ENCODE data around the gene CPLANE2.

DNA sequence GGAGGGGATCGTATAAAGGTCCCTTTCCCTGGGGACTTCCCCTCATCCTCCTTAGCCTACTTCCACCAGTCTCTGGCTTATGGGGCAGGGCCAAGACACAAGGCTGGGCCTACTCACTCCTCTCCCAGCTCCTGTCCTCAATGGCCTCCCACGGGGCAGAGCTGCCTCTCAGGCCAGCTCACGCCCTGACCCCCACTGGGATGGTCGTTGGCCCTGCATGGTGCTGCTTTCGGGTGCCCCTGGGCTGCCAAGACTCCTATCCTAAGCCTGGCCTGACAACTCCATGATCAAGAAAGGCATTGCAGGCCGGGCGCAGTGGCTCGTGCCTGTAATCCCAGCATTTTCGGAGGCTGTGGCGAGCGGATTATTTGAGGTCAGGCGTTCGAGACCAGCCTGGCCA, 6.2 kb downstream of the CPLANE2 start:
- TF ChIP-seq EP300 (conservative IDR thresholded peaks at IDR 0.05; ENCODE audit: poor library complexity, severe bottlenecking): no peak
- TF ChIP-seq, protein P1, sequence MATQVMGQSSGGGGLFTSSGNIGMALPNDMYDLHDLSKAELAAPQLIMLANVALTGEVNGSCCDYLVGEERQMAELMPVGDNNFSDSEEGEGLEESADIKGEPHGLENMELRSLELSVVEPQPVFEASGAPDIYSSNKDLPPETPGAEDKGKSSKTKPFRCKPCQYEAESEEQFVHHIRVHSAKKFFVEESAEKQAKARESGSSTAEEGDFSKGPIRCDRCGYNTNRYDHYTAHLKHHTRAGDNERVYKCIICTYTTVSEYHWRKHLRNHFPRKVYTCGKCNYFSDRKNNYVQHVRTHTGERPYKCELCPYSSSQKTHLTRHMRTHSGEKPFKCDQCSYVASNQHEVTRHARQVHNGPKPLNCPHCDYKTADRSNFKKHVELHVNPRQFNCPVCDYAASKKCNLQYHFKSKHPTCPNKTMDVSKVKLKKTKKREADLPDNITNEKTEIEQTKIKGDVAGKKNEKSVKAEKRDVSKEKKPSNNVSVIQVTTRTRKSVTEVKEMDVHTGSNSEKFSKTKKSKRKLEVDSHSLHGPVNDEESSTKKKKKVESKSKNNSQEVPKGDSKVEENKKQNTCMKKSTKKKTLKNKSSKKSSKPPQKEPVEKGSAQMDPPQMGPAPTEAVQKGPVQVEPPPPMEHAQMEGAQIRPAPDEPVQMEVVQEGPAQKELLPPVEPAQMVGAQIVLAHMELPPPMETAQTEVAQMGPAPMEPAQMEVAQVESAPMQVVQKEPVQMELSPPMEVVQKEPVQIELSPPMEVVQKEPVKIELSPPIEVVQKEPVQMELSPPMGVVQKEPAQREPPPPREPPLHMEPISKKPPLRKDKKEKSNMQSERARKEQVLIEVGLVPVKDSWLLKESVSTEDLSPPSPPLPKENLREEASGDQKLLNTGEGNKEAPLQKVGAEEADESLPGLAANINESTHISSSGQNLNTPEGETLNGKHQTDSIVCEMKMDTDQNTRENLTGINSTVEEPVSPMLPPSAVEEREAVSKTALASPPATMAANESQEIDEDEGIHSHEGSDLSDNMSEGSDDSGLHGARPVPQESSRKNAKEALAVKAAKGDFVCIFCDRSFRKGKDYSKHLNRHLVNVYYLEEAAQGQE (IDR thresholded peaks at IDR 0.05; ENCODE audit: borderline replicate concordance): no peak
- TF ChIP-seq TAF1 (IDR thresholded peaks at IDR 0.05; ENCODE audit: low read depth): no peak
- TF ChIP-seq, protein P2, sequence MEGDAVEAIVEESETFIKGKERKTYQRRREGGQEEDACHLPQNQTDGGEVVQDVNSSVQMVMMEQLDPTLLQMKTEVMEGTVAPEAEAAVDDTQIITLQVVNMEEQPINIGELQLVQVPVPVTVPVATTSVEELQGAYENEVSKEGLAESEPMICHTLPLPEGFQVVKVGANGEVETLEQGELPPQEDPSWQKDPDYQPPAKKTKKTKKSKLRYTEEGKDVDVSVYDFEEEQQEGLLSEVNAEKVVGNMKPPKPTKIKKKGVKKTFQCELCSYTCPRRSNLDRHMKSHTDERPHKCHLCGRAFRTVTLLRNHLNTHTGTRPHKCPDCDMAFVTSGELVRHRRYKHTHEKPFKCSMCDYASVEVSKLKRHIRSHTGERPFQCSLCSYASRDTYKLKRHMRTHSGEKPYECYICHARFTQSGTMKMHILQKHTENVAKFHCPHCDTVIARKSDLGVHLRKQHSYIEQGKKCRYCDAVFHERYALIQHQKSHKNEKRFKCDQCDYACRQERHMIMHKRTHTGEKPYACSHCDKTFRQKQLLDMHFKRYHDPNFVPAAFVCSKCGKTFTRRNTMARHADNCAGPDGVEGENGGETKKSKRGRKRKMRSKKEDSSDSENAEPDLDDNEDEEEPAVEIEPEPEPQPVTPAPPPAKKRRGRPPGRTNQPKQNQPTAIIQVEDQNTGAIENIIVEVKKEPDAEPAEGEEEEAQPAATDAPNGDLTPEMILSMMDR (IDR thresholded peaks at IDR 0.05; ENCODE audit: poor library complexity, severe bottlenecking): no peak
- TF ChIP-seq POLR2AphosphoS5 (IDR thresholded peaks at IDR 0.05): no peak
